Hippocampal formation (tissue), 2 donors: ENCODE results near the gene CACNB4.
"Not testable (repeated sequence)": the region's sequence is repeated elsewhere in the genome, so short reads cannot be mapped to it uniquely, and the experiment has no call there.

Experiments used
- DNase-seq, 2 donors: peaks; one replicate each; lab custom pipeline; 2025; lab: John Stamatoyannopoulos, UW

Gene CACNB4

DNA sequence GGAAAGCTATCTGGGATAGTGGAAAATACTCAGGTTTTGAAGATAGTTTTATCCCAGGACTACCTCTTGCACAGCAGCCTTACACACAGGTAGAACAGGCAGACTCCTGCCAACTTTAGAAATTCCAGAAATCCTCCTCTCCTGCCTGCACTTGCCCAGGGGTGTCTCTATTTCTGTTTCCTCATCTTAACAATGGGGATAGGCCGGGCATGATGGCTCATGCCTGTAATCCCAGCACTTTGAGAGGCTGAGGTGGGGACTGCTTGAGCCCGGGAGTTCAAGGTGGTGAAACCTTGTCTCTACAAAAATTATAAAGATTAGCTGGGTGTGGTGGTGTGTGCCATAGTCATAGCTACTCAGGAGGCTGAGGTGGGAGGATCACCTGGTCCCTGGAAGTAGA, 153.7 kb downstream of the CACNB4 start:
- DNase-seq: no peak

DNA sequence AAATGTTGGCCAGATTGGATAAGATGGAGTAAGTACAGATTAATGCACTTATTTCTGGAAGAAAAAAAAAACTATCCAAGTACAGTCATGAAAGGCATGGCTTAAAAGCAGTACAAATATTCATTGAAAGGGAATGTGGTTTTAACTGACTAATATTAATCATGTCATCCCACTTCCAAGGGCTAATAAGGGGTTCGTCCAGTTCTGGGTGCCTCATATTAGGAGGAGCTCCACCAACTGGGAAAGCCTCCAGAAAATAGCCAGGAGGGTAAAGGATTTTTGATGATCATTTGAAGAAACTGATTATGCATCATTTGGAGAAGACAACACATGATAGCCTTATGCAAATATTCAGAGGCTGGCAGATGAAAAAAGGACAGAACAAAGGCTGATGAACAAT, 155.4 kb downstream of the CACNB4 start:
- DNase-seq: no peak

DNA sequence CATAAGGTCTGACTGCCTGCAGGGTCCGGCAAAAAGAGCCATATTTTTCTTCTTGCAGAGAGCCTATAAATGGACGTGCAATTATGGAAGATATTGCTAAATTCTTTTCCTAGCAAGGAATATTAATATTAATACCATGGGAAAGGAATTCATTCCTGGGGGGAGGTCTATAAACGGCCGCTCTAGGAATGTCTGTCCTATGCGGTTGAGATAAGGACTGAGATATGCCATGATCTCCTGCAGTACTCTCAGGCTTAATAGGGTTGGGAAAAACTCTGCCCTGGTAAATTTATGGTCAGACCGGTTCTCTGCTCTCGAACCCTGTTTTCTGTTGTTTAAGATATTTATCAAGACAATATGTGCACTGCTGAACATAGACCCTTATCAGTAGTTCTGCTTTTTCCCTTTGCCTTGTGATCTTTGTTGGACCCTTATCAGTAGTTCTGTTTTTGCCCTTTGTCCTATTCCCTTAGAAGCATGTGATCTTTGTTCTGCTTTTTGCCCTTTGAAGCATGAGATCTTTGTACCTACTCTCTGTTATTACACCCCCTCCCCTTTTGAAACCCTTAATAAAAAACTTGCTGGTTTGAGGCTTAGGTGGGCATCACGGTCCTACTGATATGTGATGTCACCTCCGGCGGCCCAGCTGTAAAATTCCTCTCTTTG, 156.2 kb downstream of the CACNB4 start:
- not testable (repeated sequence) for DNase-seq

DNA sequence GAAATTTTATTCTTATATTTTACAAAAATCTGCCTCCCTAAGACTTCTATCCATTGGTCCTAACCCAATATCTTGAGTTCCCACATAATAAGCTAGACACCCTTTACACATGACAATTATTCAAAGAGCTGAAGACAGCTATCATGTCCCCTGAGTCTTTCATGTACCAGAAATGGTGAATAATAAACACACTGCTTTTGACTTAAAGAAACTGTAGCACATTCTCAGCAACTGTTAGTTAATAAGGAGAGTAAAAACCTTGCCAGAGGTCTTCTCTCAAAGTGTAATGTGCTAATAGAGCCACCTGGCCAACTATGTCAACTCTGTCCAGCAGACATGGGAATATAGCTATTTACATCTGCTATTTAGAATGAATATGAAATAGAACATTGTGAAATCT, 160.9 kb downstream of the CACNB4 start:
- DNase-seq: no peak

DNA sequence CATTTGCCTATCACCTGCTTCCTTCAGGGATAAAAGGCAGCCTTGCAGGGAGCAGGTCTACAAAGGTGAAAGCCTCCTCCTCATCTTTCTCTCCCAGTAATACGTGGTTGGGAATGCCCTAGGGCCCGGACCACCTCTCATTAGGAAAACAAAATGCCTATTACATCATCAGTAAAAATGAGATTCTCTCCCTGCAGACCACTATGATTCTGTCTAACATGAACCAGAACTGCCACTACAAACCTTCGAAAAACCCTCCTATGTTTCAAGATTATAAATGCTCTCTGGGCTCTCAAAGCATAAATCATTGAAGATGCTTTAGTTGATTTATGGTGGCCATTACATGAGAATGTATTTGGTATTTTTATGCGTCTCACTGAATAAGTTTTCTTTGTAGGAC, 162.2 kb downstream of the CACNB4 start:
- no peak for DNase-seq

DNA sequence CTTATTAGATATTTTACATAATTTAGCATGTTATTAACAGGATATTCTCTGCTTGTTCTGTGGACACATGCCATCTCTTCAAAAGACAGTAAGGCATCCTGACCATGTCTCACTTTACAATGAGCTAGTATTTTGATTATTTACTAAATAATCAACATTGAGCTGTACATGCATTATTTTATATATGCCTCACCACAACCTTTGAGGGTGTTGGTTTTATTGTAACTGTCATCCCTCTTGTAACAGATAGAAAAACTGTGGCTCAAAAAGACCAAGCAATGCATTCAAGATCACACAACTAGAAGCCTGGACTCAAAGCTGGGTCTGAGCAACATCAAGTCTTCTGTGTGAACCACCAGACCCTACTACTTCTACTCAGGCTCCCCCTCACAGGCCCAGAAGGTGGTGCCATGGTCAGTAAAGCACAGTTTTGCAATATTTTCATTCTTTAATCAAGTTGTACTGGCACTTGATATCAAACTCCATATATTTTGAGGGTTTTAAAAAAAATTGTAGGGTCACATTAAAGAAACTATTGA, 165.5 kb downstream of the CACNB4 start:
- DNase-seq: no peak

DNA sequence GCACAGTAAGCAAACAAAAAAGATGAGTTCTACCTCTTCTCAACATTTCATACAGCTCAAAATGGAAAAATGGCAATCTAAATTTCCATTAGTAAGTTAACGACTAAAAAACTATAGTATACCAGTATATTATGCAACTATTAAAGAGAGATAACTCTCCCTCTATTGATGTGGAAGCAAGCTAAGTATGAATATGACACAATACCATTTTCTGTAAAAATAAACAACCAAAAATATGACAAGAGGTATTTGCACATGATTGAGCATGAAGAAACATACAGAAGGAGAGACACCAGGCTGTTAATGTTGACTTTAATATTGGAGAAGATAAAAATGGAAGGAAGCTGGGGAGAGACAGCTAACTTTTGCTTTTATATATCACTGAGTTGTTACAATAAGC, 167.1 kb downstream of the CACNB4 start:
- DNase-seq: no peak

DNA sequence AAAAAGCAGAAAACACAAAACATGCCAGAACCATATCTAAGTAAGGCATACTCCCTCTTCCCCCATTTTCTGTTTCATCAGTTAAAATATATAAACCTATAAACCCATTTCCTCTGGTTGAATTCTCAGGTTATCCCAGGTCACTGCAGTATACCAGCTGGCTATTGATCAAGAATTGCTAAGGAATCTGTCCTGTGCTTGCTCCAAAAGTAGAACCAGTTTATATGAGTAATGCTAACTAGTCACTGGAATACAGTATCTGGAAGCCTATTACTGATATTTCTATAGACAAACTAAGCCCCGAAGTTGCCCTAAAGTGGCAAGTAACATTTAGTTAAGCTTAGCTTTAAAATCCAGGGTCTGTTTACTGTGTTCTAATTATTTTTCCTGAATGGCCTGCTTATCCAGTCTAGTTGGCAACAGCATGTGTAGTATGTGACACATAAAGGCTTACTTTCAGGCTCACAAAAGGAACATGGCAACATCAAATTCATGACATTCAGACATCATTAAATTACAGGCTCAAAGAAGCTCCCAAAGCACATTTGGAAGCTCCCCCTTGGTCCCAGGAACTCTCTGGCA, 167.7 kb downstream of the CACNB4 start:
- no peak for DNase-seq

DNA sequence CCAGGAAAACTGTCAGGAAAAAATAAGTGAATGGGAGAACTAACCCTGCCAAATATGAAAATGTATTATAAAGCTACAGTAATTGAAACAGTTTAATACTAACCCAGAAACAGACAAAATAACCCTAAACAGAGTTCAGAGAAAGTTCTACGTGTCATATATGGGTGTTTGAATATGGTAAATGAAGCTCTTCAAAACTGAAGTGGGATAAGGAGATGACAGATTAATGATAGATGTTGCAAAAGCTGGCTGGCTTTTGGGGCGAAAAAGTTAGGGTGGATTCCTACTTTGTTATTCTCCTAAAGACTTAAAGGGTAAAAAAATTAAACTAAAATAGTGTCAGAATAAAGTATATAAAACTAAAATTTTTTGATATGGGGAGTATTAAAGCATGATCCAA, 168.8 kb downstream of the CACNB4 start:
- no peak for DNase-seq

DNA sequence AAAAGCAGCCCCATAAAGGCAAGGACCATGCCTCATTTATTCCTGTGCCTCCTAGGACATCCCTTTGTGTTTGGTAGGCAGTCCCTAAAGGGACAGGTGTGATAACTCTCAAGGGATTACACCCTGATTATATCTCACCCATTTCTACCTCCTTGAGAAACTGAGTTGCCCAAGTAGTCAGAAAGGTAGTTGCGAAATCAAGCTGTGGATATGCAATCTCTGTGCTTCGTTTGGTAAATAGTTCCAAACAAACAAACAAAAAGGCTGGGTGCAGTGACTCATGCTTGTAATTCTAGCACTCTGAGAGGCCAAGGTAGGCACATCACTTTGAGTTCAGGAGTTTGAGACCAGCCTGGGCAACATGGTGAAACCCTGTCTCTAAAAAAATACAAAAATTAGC, 170.5 kb downstream of the CACNB4 start:
- DNase-seq: no peak

DNA sequence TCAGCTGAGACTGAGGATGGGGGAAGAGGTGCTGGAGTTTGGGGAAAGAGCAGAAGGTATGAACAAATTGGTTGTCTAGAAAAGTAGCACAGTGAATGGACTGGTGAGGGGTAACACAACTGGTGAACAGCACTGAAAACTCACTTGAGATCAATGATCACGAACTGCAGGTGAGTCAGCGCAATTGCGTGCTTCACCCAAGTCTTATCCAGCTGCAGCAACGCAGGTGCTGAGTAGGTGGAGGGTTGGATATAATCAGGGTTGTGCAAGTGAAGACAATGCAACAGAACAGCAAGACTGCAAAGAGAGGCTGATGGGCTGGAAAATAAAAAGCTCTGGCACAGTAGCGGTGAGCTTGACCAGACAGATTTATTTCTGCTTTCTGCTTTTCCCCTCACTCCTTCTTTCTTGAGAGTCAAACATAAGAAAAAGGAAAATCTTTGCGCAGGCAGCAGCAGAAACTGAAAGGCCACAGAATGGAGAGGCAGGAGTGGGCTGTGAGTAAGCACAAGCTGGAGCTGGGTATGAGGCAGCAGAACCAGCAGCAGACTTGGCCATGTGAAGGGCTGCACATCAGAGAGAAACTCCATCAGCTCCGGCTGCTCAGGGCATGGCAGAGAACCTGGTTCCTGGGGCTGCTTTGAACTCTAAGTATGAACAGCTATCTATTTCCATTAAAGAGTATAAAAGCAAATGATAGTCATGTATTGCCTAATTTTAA, 171.2 kb downstream of the CACNB4 start:
- no peak for DNase-seq

DNA sequence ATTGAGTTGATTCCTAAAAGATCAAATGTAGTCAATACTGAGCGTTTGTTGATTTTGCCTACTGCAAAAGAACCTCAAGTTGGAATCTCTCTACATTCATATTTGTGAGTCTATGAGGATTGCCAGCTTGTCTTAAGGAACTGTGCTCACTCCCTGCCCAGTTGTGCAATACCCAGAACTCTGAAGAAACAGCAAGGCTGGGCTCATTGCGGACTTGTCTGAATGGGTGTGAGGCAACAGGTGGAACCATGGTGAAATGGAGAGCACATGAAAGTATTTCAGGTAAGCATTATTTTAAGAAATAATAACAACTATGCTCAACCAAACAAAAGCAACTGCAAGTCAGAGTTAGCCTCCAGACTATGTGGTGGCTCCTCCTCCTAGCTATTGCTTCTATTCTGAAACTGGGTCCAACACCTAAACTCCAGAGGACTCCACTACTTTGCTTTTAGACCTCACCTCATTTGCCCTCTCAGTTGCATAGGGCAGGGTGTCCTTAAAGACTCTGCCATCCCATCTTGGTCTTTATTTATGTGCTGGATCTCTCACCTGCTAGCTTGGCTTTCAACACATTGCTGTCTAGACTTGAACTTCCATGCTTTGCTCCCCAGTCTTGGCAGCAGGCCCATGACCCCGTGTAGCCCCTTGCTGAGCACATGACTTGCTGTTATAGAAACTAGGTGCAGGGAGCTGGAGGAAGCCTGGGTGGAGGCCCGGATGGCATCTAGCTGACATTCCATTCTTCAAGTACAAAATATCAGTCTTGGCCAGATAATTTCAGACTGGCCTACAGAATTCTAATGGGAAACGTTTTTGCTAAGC, 175.8 kb downstream of the CACNB4 start:
- DNase-seq: peak in 1 of 2 donors; percentile 52

DNA sequence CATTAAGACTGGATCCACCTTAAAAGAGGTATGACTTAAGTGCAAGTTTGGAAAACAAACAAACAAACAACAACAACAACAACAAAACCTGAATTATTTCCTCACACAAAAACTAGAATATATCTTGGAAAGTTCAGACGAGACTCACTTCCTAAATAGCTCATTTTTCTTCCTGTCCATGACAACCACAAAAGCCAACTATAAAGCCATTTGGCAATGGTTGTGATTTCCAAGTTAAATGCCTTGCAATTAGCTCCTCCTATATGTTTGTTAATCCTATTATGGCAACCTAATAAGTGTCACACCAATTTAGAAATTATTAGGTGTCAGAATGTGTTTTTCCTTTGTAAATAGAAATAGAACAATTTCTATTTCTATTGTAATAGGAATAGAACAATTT, 179.1 kb downstream of the CACNB4 start:
- DNase-seq: no peak

DNA sequence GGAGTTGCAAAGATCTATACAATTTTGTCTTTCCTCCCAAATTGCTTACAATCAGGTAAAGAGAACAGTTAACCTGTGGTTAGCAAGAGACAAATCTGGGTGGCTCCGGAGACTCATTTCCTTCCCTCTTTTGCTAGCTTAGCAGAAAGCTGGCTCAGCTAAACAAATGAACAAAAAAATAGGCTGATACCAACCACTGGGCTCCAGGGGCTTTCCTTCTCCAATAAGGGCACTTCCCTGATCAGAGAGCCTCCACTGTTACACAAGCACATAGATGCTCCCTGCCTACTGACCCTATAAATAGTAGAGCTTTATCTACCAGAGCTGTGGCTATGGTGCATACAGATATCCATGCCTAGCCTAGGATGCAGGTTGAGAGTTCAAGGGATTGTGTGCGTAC, 180.5 kb downstream of the CACNB4 start:
- peak in 1 of 2 donors; percentile 30 for DNase-seq

DNA sequence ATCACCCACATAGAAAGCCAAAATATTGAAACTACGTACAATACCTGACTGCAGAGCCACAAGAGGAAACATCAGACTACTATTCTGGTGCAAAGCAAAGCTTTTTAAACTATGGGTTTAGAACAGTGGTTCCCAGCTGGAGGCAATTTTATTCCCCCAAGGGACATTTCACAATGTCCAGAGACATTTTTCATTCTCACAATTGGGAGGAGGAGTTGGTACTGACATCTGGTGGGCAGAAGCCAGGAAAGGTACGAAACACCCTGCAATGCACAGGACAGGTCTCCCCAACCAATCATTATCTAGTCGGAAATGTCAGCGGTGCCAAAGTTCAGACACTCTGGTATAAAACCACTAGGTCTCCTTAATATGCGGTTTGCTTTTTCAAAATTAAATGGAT, 182.2 kb downstream of the CACNB4 start:
- no peak for DNase-seq

DNA sequence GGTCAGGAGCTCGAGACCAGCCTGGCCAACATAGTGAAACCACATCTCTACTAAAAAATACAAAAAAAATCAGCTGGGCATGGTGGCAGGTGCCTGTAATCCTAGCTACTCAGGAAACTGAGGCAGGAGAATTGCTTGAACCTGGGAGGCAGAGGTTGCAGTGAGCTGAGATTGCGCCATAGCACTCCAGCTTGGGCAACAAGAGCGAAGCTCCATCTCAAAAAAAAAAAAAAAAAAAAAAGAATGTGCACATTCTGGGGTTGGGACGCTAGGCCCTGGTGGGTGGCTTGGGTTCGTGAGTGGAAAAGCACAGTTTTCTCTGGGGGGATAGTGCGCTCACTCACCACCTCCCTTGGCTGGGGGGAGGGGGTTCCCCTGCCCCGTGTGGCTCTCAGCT, 183.2 kb downstream of the CACNB4 start:
- not testable (repeated sequence) for DNase-seq

DNA sequence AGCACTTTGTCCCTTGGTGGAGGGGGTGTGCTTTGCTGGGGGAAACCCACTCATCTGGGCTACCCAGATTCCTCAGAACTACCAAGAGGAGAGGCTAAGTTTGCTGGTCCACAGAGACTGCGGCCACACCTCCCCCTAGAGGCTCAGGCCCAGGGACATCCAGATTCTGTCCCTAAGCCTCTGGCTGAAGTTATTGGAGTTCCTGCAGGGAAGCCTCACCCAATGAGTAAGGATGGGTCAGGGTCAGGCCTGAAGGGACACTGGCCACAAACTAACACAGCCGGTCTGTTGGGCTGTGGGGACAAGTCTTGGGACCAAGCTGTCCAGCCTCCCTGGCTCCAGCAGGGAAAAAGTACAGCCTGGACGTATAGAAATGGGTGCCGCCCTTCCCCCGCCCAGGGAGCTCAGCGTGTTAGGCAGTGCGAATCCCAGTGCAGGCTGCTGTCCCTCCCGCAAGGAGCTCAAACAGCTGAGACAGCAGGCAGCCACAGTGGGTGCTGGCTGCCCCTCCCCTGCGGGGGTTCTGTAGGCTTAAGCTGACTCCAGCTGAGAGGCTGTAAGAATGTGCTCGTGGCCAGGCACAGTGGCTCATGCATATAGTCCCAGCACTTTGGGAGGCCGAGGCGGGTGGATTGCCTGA, 183.7 kb downstream of the CACNB4 start:
- no peak for DNase-seq

DNA sequence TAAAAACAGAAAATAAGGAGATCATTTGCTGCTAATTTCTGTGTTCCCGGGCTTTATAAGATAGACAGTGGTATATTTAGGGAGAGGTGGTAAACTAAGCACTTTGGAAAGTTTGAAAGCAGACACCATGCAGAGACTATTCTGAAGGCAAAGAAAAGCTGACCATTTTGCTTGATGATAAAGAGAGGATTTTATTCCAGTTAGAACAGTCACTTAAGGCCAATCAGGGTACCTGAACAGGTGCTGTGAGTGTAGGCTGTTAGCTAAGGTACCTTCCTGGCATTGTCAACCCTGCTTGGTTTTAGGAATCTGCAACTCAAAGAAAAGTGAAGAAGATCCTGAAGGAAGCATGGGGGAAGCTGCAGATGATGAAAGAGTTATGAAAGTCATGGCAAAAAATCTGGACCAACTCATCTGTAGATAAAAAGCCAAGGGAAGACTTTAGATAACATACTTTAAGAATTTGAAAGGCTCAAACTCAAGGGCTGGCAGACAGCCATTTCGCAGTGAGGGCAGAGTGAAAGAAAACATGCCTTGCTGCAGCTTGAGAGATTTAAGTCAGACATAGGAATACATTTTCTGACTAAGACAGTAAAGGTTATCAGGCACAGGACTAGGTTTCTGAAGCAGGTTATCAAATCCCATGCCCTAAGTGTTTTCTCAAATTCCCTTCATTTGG, 190.5 kb downstream of the CACNB4 start:
- DNase-seq: no peak

DNA sequence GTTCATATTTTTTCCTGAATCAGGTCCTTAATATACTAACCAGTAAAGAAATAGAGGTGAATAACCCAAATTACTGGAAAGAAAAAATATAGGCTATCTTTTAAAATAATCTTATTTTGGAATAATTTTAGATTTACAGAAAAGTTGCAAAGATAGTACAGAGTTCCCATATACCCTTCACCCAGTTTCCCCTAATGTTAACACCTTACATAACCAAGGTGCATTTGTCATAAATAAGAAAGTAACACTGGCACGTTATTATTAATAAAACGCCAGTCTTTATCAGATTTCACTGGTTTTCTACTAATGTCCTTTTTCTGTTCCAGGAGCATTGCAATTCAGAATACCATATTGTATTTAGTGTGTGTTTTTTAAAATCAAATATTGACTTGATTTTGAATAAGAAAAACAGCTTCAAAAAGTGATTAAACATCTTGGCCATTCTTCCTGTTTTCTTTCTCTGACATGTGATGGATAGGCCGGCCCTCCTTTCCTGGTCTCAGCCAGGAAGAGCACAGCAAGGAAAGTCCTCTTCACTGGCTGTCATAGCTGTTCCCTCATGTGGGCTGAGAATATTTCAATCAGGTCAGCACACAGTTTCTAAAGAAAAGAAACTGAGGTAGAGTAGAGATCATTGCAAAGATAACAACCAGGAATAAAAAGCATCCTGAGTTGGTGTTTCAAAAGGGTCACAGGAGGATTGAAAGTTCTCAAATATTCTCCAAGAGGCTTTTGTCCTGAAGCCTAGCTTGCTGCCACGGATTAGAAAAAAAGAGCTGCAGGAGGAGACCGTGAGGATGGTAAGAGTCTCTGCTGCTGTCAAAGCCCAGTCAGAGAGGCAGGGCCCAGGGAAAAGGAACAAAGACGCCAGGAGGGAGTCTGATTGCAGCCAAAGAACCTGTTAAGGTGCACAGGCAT, 191.3 kb downstream of the CACNB4 start:
- no peak for DNase-seq

DNA sequence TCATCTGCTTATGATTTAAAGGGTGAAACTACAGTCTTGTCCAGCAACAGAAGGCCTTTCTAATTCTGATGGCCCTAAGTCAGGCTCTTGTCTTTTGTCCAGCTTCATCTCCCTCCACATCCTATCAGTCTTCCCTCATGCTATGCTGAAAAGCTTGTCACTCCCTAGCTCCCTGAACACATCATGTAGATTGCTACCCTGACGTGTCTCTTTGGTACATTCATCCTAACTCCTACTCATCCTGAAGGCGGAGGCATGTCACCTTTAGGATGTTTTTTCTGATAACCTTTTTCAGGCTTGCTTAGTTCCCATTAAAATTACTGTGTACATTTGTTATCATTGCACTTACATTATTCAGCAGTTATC, 192.2 kb downstream of the CACNB4 start:
- no peak for DNase-seq
